ENCODE data around the gene RGS18. TPM values are rescaled to one million over a fixed set of nuclear protein-coding genes. Genes with fewer than 3 reads are reported as not detected.

Gene RGS18, protein sequence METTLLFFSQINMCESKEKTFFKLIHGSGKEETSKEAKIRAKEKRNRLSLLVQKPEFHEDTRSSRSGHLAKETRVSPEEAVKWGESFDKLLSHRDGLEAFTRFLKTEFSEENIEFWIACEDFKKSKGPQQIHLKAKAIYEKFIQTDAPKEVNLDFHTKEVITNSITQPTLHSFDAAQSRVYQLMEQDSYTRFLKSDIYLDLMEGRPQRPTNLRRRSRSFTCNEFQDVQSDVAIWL
- total RNA-seq: not detected in 2 replicates

DNA sequence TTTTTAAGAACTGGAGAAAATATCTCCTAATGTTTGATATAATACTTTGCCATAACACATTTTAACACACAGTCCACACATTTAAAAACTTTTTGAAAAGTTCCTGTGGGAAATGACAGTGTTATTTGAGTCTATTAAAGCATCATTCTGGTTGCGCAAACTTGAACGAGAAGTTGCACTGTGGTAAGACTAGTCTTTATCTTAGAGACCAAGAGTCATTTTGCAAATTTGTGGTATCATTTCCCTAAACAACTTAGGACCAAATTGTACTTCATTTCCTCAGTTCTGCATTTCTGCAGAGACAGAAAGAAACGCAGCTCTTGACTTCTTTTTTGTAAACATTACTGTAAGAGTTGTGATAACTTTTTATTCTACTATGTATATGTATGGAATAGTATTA is at the start of gene RGS18:
Gene RGS18, plus strand, starts transcription at position 282 of the 400 bp plus-strand sequence. CDS start 176 bp downstream, outside the sequence.

Other genes starting within 250 kb of the RGS18 start
- gene RGS21, start 158.5 kb downstream of the RGS18 start, total RNA-seq: not detected in 2 replicates

Measured in aortic smooth muscle cell (primary cell).